ENCODE results near the gene SETD4. TPM values are rescaled to one million over a fixed set of nuclear protein-coding genes. Genes with fewer than 3 reads are reported as not detected.

SETD4 gene
- total and polyA plus RNA-seq, 2 of the 4 experiments (the other 2 are of a cell fraction): 9.5 to 11.4 TPM

DNA sequence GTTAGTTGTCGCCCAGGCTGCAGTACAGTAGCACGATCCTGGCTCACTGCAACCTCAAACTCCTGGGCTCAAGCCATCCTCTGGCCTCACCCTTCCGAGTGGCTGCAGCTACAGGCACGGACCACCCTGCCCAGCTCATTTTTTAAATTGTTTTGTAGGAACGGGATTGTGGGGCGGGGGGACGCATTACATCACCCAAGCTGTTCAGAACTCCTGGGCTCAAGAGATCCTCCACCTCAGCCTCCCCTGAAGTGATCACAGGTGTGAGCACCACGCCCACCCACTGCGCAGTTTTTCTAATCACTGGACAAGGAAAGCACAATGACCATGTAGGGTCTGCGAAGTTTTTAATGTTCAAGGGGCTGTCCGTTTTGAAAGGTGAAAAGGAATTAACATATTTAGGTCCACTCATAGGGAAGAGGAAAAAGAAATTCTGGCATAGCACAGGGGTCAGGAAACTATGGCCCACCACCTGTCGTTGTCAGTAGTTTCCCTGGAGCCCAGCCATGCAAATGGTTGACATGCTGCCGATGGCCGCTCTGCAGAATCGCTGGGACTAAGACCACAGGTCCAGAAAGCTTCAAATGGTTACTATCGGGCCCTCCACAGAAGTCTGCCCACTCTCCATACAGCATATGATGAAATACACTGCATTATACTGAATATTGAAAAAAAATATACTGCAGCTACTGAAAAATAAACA, 26.0 kb downstream of the SETD4 start:
- Histone ChIP-seq H3K23ac (ENCODE audit: low read depth, low read length) (no peak overlapping the region), H4K5ac (ENCODE audit: low read depth, low read length) (no peak overlapping the region), H3K4me2 (ENCODE audit: low read depth, low read length) (no peak overlapping the region), H3K27ac (ENCODE audit: insufficient read depth, low read length) (no peak overlapping the region), H4K91ac (ENCODE audit: insufficient read depth, low read depth, low read length) (no peak overlapping the region), H4K8ac (ENCODE audit: low read depth in 2 of 2, low read length in 2 of 2) (no peak overlapping the region), H3K36me3 (ENCODE audit: control insufficient read depth, insufficient read depth, low read length) (peaks cover 18% of the 10 kb centered on the region), H2AFZ (replicated peaks; ENCODE audit: low read length, poor library complexity) (no peak overlapping the region), H3K9me1 (ENCODE audit: insufficient read depth, low read length) (no peaks in the 10 kb centered on the region), H2BK20ac (ENCODE audit: low read depth, low read length) (no peak overlapping the region), H3K56ac (ENCODE audit: extremely low read depth, insufficient read depth, low read length) (no peak overlapping the region), H2BK15ac (ENCODE audit: low read depth, low read length) (no peak overlapping the region), H2AK9ac (replicated peaks; ENCODE audit: low read depth, low read length, poor library complexity) (no peak overlapping the region), H3K14ac (replicated peaks; ENCODE audit: low read depth, low read length) (no peak overlapping the region), H3K27me3 (ENCODE audit: control insufficient read depth, insufficient read depth, low read length) (no peaks in the 10 kb centered on the region), H3K9me3 (ENCODE audit: control insufficient read depth, insufficient read depth, low read length) (no peaks in the 10 kb centered on the region), H2AK5ac (ENCODE audit: low read depth, low read length) (no peak overlapping the region), H3K9ac (ENCODE audit: low read depth, low read length) (no peak overlapping the region), H3K4me3 (ENCODE audit: insufficient read depth, low read depth, low read length) (no peak overlapping the region), H3K79me1 (ENCODE audit: low read depth in 1 of 2, low read length in 2 of 2) (no peaks in the 10 kb centered on the region), H2BK120ac (ENCODE audit: low read depth, low read length) (no peak overlapping the region), H3K18ac (ENCODE audit: low read depth, low read length) (no peak overlapping the region), H3K4ac (ENCODE audit: low read depth, low read length) (no peak overlapping the region), H3K4me1 (ENCODE audit: control insufficient read depth, insufficient read depth, low read length) (no peaks in the 10 kb centered on the region), H4K20me1 (ENCODE audit: insufficient read depth, low read length) (no peaks in the 10 kb centered on the region), H2BK5ac (ENCODE audit: low read depth, low read length, poor library complexity, severe bottlenecking) (no peak overlapping the region)
- no TSS peak for BruUV-seq (replicated peaks)
- TF ChIP-seq NFE2L2 (IDR thresholded peaks at IDR 0.05; ENCODE audit: low read depth, low read length) (no peak), ELK1 (IDR thresholded peaks at IDR 0.05; ENCODE audit: borderline replicate concordance, low read depth, low read length) (no peak), FOS (IDR thresholded peaks at IDR 0.05; ENCODE audit: low read depth, low read length) (no peak), SMC3 (IDR thresholded peaks at IDR 0.05; ENCODE audit: low read depth, low read length) (no peak), CTCF (conservative IDR thresholded peaks at IDR 0.05; ENCODE audit: low read depth, low read length) (no peak), RCOR1 (IDR thresholded peaks at IDR 0.05; ENCODE audit: insufficient replicate concordance, low read length) (no peak), MAZ (IDR thresholded peaks at IDR 0.05; ENCODE audit: borderline replicate concordance, low read depth, low read length) (no peak), RFX5 (IDR thresholded peaks at IDR 0.05; ENCODE audit: low read depth, low read length) (no peak), CHD1 (IDR thresholded peaks at IDR 0.05; ENCODE audit: low read depth, low read length) (no peak), MXI1 (IDR thresholded peaks at IDR 0.05; ENCODE audit: borderline replicate concordance, low read depth, low read length) (no peak), POLR2A (IDR thresholded peaks at IDR 0.05; ENCODE audit: low read depth, low read length) (no peak), MAFK (IDR thresholded peaks at IDR 0.05; ENCODE audit: low read depth, low read length) (no peak), RAD21 (IDR thresholded peaks at IDR 0.05; ENCODE audit: low read length) (no peak)
- ChIA-PET POLR2A (ENCODE audit: unreplicated experiment) (no interaction called here), CTCF (no interaction called here)
- ATAC-seq (ENCODE audit: low read depth): no peak
- DNase-seq: no peak
- dilution Hi-C loops (cut with HindIII; ENCODE audit: low sequenced_read_pairs, unreplicated experiment): no loop called here
- intact Hi-C loops (cut with micrococcal nuclease): no loop called here
- WGBS, 2 experiments (ENCODE audit: extremely low coverage in 2 of 2, insufficient read length in 1 of 2): no CpG with 5 or more reads among the region's 16 CpGs
- in situ Hi-C loops (cut with MboI; ENCODE audit: low sequenced_read_pairs): no loop called here

Data from IMR-90 (cell line).